ENCODE results near the gene CNPY3. TPM values are rescaled to one million over a fixed set of nuclear protein-coding genes. Genes with fewer than 3 reads are reported as not detected.
A peak's percentile ranks its signal among the peaks of the same experiment; 100 is the strongest.

The CNPY3 gene
- total RNA-seq, 6 donors from 2014 or later, result 32.4 to 95.2 (median 50.3) TPM

GRCh38 chr6:42978487-42978838 is 49.2 kb downstream of the CNPY3 start:
- H3K4me1 ChIP-seq, result peaks cover 22 to 39% (median 25%) of the 10 kb centered on the region in 4 donors

DNA sequence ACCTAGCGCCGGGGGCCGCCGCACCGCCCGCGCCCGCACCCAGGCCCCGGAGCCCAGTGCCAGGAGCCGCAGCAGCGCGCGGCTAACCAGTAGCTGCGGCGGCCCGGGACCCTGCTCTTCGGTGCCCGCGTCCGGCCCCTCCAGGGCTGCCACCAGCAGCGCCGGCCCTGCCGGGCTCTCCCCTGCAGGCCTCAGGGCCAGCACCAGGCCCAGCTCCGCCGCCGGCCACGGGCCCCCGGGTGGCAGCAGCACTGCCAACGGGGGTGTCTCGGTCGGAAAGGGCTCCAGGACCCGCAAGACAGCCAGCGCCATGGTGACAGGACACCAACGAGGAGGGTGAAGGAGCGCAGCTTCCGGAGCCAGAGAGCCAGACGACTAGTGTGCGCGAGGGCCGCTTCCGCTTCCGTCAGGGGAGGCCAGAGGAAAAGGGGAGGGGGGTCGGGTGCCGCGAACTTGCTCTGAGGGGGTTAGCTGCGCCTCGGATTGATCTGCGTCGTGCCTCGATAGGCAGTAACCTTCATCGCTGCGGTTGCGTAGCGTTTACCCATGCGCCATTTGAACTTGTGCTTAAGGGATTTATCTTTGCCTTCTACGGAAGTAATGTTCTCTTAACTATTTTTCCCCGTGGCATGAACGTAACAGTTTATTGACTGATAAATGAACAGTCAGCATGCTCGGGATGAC is 49.7 kb downstream of the CNPY3 start, which contains the start of gene PEX6:
Gene PEX6, minus strand, starts transcription at position 343 of the 684 bp plus-strand sequence. Its CDS starts 31 bp downstream, at position 312.
- peak within 1 kb of the TSS; percentile 80 to 98 (median 92) for H3K4me3 ChIP-seq

More at GRCh38 chr6:42978487-42978838, 49.2 kb downstream of the CNPY3 start:
- peak overlapping the region; percentile 88 to 97 (median 92) for H3K27ac ChIP-seq
- peak in 1 of 2 donors; percentile 32 for DNase-seq
- ATAC-seq (ENCODE audit: low FRiP score in 2 of 2), result peak; percentile 48 to 56
- 0% methylated on average over 2 of the region's 28 CpGs; no CpG with 5 or more reads in 1 of the 2 donors for WGBS, 2 donors
- no peak for TF ChIP-seq CTCF (IDR thresholded peaks at IDR 0.05)
- no peak for TF ChIP-seq POLR2A (IDR thresholded peaks at IDR 0.05)
- no peak for TF ChIP-seq EP300 (IDR thresholded peaks at IDR 0.05)
- no peak for TF ChIP-seq POLR2AphosphoS5 (IDR thresholded peaks at IDR 0.05)
- peak overlapping the region; percentile 80 to 98 (median 92) for H3K4me3 ChIP-seq
- H3K27me3 ChIP-seq, result no peaks in the 10 kb centered on the region
- H3K36me3 ChIP-seq, result no peaks in the 10 kb centered on the region
- H3K9me3 ChIP-seq, result no peaks in the 10 kb centered on the region

GRCh38 chr6:42979523-42980177 is 50.4 kb downstream of the CNPY3 start:
- peak in 1 of 2 donors; percentile 2 for ATAC-seq (ENCODE audit: low FRiP score in 2 of 2)

More for the DNA sequence above, 49.7 kb downstream of the CNPY3 start, which contains the start of gene PEX6:
- peak; percentile 90 to 93 for DNase-seq
- WGBS, 2 donors, result 0% methylated on average over 24 to 36 of the region's 59 CpGs
- H3K27ac ChIP-seq, result peak within 1 kb of the TSS; percentile 88 to 97 (median 92)
- H3K9me3 ChIP-seq, result no peaks in the 10 kb centered on the region
- peaks cover 26 to 43% (median 29%) of the 10 kb centered on the region in 4 donors for H3K4me1 ChIP-seq
- ATAC-seq (ENCODE audit: low FRiP score in 2 of 2), result peak; percentile 96 to 99
- no peaks in the 10 kb centered on the region for H3K27me3 ChIP-seq
- H3K36me3 ChIP-seq, result no peaks in the 10 kb centered on the region
- TF ChIP-seq EP300 (IDR thresholded peaks at IDR 0.05), result no peak
- TF ChIP-seq CTCF (IDR thresholded peaks at IDR 0.05), result peak in 1 of 6 experiments; percentile 5
- TF ChIP-seq POLR2A (IDR thresholded peaks at IDR 0.05), result peak in 3 of 4 donors; percentile 33 to 86 (median 64)
- TF ChIP-seq POLR2AphosphoS5 (IDR thresholded peaks at IDR 0.05), result peak; percentile 73 to 94

DNA sequence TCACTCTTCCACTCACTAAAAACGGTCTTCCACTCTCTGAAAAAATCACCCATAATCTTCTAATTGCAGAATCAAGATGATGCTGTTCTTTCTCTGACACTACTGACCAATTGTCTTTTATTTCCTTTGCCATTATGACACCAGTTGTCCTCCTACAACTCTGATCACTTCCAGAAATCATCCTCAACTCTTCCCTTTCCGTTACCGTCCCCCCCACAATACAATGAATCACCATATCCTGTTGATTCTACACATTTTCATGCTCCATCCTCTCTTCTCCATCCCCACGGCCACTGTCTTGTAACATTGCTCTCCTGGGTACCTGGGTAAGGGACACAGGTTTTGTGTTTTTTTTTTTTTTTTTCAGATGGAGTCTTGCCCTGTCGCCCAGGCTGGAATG is 52.6 kb downstream of the CNPY3 start:
- 74 to 87% methylated on average over 5 of the region's 5 CpGs for WGBS, 2 donors
- ATAC-seq (ENCODE audit: low FRiP score in 2 of 2), result no peak
- Histone ChIP-seq H3K27me3 (no peaks in the 10 kb centered on the region), H3K27ac (no peak overlapping the region), H3K9me3 (no peaks in the 10 kb centered on the region), H3K4me1 (peaks cover 34 to 54% (median 47%) of the 10 kb centered on the region in 4 donors), H3K36me3 (no peaks in the 10 kb centered on the region), H3K4me3 (no peak overlapping the region)
- TF ChIP-seq EP300 (IDR thresholded peaks at IDR 0.05) (no peak), CTCF (IDR thresholded peaks at IDR 0.05) (no peak), POLR2A (IDR thresholded peaks at IDR 0.05) (no peak)
- no peak for DNase-seq

More at GRCh38 chr6:42979523-42980177, 50.4 kb downstream of the CNPY3 start:
- H3K9me3 ChIP-seq, result no peaks in the 10 kb centered on the region
- H3K4me3 ChIP-seq, result peak overlapping the region; percentile 80 to 98 (median 92)
- WGBS, 2 donors, result 37% methylated on average over 9 of the region's 9 CpGs
- no peaks in the 10 kb centered on the region for H3K27me3 ChIP-seq
- peak overlapping the region; percentile 88 to 97 (median 92) for H3K27ac ChIP-seq
- H3K4me1 ChIP-seq, result peaks cover 26 to 44% (median 29%) of the 10 kb centered on the region in 4 donors
- no peak for DNase-seq
- no peaks in the 10 kb centered on the region for H3K36me3 ChIP-seq
- TF ChIP-seq CTCF (IDR thresholded peaks at IDR 0.05) (no peak), POLR2AphosphoS5 (IDR thresholded peaks at IDR 0.05) (no peak), EP300 (IDR thresholded peaks at IDR 0.05) (no peak), POLR2A (IDR thresholded peaks at IDR 0.05) (no peak)

All from upper lobe of left lung (tissue), 6 donors.